Measurements from ENCODE around the gene KPNA6.

Gene KPNA6

GRCh38 chr1:32221581-32221979 is 113.7 kb downstream of the KPNA6 start:
- DNase-seq: no peak

- peak; percentile 97 for DNase-seq
Observed at GRCh38 chr1:32221980-32222755, 114.3 kb downstream of the KPNA6 start, which contains the start of the genes EIF3I and TMEM234. EIF3I (plus strand) TSS chr1:32222407; CDS start chr1:32222442, 35 bp downstream. TMEM234 (minus strand) TSS chr1:32222353; CDS start chr1:32222322, 31 bp downstream.

- no peak for DNase-seq
Observed at GRCh38 chr1:32223683-32224082, 115.8 kb downstream of the KPNA6 start.

GRCh38 chr1:32224285-32224684 is 116.4 kb downstream of the KPNA6 start:
- DNase-seq: no peak
